NCI-H82 (cell line): Measurements from ENCODE around the gene EFTUD2.
A peak's percentile ranks its signal among the peaks of the same experiment; 100 is the strongest.
"Not testable (repeated sequence)": the region's sequence is repeated elsewhere in the genome, so short reads cannot be mapped to it uniquely, and the experiment has no call there.

Experiments used
- DNase-seq: peaks from one replicate; lab custom pipeline; 2025; lab: John Stamatoyannopoulos, UW

EFTUD2 gene

DNA sequence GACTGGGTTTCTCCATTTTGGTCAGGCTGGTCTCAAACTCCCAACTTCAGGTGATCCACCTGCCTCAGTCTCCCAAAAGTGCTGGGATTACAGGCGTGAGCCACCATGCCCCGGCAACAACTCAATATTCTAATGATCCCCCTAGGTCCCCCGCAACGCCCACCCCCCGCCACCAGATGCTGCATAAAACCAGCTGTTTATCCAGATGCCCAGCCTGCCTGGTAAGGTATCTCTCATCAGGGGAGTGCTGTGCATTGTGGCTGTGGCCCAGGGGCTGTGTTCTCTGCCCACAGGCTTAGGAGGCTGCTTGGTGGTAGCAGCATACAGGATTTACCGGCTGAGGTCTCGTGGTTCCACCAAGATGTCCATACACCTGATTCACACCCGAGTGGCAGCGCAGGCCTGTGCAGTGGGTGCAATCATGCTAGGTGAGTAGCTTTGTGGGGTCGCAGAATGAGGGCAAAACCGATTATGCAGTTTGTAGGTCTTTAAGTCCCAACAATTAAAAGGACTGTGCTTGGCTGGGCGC is 50.2 kb downstream of the EFTUD2 start:
- DNase-seq: no peak

DNA sequence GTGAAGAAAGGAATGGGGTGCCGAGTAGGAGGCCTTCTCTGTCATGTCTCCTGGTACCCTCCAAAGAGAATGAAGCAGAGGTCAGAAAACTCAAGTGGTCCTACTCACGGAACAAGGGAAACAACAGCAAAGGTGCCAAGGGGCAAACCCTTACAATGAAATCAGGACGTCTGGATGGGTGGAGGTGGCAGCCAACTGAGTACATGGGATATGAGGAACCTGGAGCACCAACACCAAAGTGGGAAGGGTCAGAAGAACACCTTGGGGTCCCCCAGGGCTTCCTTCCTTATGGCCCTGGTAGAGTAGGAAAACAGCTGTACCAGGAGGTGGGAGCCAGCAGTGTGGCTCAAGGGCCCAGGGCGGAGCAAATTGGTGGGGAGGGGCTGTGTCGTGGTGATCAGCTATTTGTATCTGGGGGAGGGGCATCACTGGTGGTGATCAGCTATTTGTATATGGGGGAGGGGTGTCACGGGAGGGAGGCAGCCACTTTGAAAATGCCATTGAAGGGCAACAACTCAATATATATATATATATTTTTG is 50.9 kb downstream of the EFTUD2 start:
- DNase-seq: no peak

GRCh38 chr17:44847586-44847985 is 51.7 kb downstream of the EFTUD2 start, which contains the start of gene HIGD1B:
TSS of gene HIGD1B (plus strand) at chr17:44847883. CDS start at chr17:44848153, 270 bp downstream.
- no peak for DNase-seq

- no peak for DNase-seq
Measured at GRCh38 chr17:44846206-44846605, 53.0 kb downstream of the EFTUD2 start.

- no peak for DNase-seq
Measured at GRCh38 chr17:44844390-44844830, 54.8 kb downstream of the EFTUD2 start.

- peak; percentile 96 for DNase-seq
Measured at GRCh38 chr17:44842748-44843147, 56.5 kb downstream of the EFTUD2 start.

GRCh38 chr17:44840936-44841335 is 58.3 kb downstream of the EFTUD2 start:
- peak; percentile 26 for DNase-seq

- no peak for DNase-seq
Measured at GRCh38 chr17:44840274-44840673, 59.0 kb downstream of the EFTUD2 start.

GRCh38 chr17:44837196-44837595 is 62.0 kb downstream of the EFTUD2 start:
- no peak for DNase-seq

GRCh38 chr17:44832805-44833204 is 66.4 kb downstream of the EFTUD2 start:
- DNase-seq: no peak

GRCh38 chr17:44831371-44831770 is 67.9 kb downstream of the EFTUD2 start:
- DNase-seq: no peak

GRCh38 chr17:44830359-44831288 is 68.6 kb downstream of the EFTUD2 start:
- peak; percentile 53 for DNase-seq

- peak; percentile 67 for DNase-seq
Measured at GRCh38 chr17:44829523-44830358, 69.5 kb downstream of the EFTUD2 start, which contains the start of gene GJC1. TSS of gene GJC1 (minus strand) at chr17:44830287. CDS start at chr17:44805817, 24,470 bp downstream.

- no peak for DNase-seq
Measured at GRCh38 chr17:44828919-44829522, 70.2 kb downstream of the EFTUD2 start.

- DNase-seq: no peak
Measured at GRCh38 chr17:44827863-44828262, 71.4 kb downstream of the EFTUD2 start.

- no peak for DNase-seq
Measured at GRCh38 chr17:44826123-44826790, 73.0 kb downstream of the EFTUD2 start.

DNA sequence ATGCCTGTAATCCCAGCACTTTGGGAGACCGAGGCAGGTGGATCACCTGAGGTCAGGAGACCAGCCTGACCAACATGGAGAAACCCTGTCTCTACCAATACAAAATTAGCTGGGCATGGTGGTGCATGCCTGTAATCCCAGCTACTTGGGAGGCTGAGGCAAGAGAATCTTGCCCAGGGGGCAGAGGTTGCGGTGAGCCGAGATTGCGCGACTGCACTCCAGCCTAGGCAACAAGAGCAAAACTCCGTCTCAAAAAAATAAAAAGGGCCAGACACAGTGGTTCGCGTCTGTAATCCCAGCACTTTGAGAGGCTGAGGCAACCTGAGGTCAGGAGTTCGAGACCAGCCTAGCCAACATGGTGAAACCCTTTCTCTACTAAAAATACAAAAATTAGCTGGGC is 74.0 kb downstream of the EFTUD2 start:
- DNase-seq: not testable (repeated sequence)

DNA sequence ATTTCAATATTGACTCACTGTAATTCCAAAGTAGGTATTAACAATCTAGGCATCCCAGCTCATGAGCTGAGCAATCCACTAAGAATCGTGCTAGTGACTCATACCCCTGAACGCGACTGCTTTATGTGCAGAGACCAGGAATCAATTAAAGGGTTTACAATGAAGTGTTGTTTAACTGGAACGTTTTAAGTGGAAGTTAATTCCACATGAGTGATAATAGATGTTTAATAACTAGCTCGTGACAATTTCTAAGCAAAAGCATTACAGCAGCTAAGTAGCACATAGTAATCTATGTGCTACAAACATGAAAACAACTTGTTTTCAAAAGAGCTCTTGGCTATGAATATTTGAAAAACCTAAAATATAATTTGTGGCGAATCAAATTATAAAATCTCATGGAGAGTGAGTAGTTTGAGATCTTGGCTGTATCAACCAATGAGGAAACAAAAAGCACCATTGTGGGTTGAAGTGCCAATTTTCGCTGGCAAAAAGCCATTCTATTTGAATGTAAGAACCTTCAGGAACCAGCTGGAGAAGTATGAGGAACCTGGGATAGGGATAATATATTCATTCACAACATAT is 78.5 kb downstream of the EFTUD2 start:
- DNase-seq: peak; percentile 64

- DNase-seq: not testable (repeated sequence)
Measured at GRCh38 chr17:44818508-44818907, 80.7 kb downstream of the EFTUD2 start.

DNA sequence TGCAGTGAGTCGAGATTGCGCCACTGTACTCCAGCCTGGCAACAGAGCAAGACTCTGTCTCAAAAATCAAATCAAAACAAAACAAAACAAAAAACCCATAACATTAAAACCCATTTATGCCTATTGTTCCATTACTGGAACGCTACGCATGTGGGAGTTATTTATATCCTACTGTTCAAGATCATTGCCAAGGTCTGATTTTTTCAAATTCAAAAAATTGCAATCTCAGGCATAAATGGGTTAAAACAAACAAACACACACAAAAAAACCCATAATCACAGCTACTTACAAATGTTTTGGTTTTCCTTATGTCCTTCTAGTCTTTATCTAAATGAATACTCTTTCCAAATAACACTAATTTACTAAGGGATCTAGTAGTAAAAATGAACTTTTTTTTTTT is 87.0 kb downstream of the EFTUD2 start:
- DNase-seq: no peak
